Osteoblast (primary cell): ENCODE results near the gene PLA2G6. TPM values are rescaled to one million over a fixed set of nuclear protein-coding genes. Genes with fewer than 3 reads are reported as not detected.
A peak's percentile ranks its signal among the peaks of the same experiment; 100 is the strongest.

Experiments
- DNase-seq: peaks from one replicate; pipeline ENCODE4 v3.0.0; 2011; ENCODE audit warnings: low spot score, mixed read lengths; ENCODE audit not compliant: insufficient read length; ENCODE audit errors: missing footprints
- H2AFZ ChIP-seq: 2 replicates; pipeline ENCODE4 v1.6.0; 2011; ENCODE audit warnings: mild to moderate bottlenecking, low read length
- H3K27ac ChIP-seq: 2 replicates; pipeline ENCODE4 v1.5.1; 2011; ENCODE audit warnings: mild to moderate bottlenecking, low read depth, low read length, moderate library complexity
- H3K27me3 ChIP-seq: 2 replicates; pipeline ENCODE4 v1.6.0; 2012; ENCODE audit warnings: mild to moderate bottlenecking, control low read depth, inconsistent platforms, low read length, moderate library complexity; ENCODE audit not compliant: insufficient read depth
- H3K36me3 ChIP-seq: 2 replicates; pipeline ENCODE4 v1.5.1; 2011; ENCODE audit warnings: mild to moderate bottlenecking, low read length, control low read depth, moderate library complexity; ENCODE audit not compliant: insufficient read depth
- H3K4me1 ChIP-seq: 2 replicates; pipeline ENCODE4 v1.5.1; 2011; ENCODE audit warnings: mild to moderate bottlenecking, low read length, control low read depth, moderate library complexity; ENCODE audit not compliant: insufficient read depth
- H3K4me2 ChIP-seq: 2 replicates; pipeline ENCODE4 v1.6.0; 2011; ENCODE audit warnings: mild to moderate bottlenecking, low read length; ENCODE audit not compliant: insufficient read depth
- H3K4me3 ChIP-seq: fragments of 200-600 bp; sonication (generic); 3 replicates; pipeline ENCODE4 v1.5.1; 2012; ENCODE audit warnings: mild to moderate bottlenecking, low read length, inconsistent platforms; ENCODE audit not compliant: insufficient read depth
- H3K79me2 ChIP-seq: 2 replicates; pipeline ENCODE4 v1.6.0; 2012; ENCODE audit warnings: mild to moderate bottlenecking, low read length, control low read depth, inconsistent platforms; ENCODE audit not compliant: insufficient read depth
- H3K9me3 ChIP-seq: 2 replicates; pipeline ENCODE4 v1.5.1; 2011; ENCODE audit warnings: low read depth, low read length, control low read depth
- H4K20me1 ChIP-seq: 2 replicates; pipeline ENCODE4 v1.6.0; 2012; ENCODE audit warnings: mild to moderate bottlenecking, low read length, control low read depth; ENCODE audit not compliant: insufficient read depth
- total RNA-seq: library from RNA; depleted of rRNA; stranded (reverse); fragments of >200 nt; gene quantifications from 2 replicates; pipeline ENCODE4 v1.2.3, GENCODE V29; 2012
- TF ChIP-seq, protein P1 (sequence below): IDR thresholded peaks from 2 replicates; pipeline ENCODE4 v1.5.1; 2011; ENCODE audit warnings: mild to moderate bottlenecking, low read depth, low read length, moderate library complexity; ENCODE audit errors: extremely low read depth

PLA2G6 gene
- total RNA-seq, 1 donor = 12.3 TPM

DNA sequence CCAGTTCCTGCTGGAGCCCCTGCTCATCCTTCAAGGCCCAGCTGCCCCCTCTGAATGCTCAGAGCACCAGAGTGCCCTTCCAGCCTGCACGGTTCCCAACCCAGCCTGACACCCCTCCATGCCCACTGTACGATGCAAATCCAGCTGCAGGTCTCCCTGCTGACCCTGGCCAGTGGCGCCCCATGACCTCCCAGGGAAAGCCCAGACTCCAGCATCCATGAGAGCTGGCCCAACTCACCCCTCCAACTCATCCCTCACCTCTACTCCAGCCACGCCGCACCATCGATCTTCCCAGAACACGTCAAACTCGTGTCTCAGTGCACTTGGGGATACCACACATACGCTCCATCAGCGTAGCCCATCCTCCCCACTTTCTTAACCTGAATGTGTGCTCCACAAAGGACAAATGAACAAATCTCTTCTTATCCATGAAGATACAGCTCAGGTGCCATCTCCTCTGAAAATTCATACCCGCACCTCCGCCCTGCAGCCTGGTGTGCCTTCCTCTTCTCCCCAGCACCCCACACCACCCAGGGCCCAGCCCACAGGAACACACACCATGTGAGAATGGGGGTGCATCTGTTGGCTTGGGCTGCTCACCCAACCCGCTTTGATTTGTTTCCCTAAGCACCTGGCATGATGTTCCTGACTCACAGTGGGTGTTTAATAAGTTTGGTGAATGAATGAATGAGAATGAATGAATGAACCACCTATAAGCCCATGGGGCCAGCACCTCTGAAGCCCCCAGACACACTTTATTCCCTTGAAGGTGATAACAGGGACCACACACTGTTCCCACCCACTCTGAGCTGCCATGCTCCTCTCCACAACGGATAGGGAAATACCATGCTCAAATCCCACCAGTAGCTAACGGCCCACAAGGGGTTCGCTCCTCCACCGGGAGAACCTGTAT lies 6.2 kb downstream of the PLA2G6 start:
- H3K4me1 ChIP-seq = peaks cover 42% of the 10 kb centered on the region
- TF ChIP-seq, protein P1, sequence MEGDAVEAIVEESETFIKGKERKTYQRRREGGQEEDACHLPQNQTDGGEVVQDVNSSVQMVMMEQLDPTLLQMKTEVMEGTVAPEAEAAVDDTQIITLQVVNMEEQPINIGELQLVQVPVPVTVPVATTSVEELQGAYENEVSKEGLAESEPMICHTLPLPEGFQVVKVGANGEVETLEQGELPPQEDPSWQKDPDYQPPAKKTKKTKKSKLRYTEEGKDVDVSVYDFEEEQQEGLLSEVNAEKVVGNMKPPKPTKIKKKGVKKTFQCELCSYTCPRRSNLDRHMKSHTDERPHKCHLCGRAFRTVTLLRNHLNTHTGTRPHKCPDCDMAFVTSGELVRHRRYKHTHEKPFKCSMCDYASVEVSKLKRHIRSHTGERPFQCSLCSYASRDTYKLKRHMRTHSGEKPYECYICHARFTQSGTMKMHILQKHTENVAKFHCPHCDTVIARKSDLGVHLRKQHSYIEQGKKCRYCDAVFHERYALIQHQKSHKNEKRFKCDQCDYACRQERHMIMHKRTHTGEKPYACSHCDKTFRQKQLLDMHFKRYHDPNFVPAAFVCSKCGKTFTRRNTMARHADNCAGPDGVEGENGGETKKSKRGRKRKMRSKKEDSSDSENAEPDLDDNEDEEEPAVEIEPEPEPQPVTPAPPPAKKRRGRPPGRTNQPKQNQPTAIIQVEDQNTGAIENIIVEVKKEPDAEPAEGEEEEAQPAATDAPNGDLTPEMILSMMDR = no peak
- no peaks in the 10 kb centered on the region for H3K27me3 ChIP-seq
- no peaks in the 10 kb centered on the region for H3K79me2 ChIP-seq
- no peak overlapping the region for H3K4me2 ChIP-seq
- no peaks in the 10 kb centered on the region for H3K36me3 ChIP-seq
- no peak overlapping the region for H3K4me3 ChIP-seq
- peak; percentile 62 for DNase-seq
- no peak overlapping the region for H2AFZ ChIP-seq
- H3K27ac ChIP-seq = no peak overlapping the region
- H3K9me3 ChIP-seq = no peaks in the 10 kb centered on the region
- H4K20me1 ChIP-seq = no peaks in the 10 kb centered on the region

DNA sequence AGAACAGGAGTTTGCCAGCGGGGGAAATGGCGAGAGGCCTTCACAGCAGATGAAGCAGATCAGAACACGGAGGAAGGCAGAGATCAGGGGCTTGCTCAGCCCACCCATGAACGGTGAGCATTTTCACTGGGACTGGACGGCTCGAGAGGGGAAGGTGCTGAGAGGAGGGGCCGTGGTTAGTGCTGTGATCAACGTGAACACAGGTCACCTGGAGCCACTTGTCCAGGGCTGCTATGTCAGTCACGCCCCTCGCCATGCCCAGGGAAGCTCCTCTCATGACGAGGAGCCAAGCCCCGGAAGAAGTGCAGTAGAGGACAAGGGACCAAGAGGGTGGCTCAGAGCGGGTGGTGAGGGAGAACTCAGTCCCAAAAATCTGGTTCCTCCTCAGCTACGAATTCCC lies 7.0 kb downstream of the PLA2G6 start:
- Histone ChIP-seq H3K9me3 (no peaks in the 10 kb centered on the region), H3K27ac (no peak overlapping the region), H2AFZ (no peak overlapping the region), H3K4me2 (no peak overlapping the region), H3K27me3 (no peaks in the 10 kb centered on the region), H3K79me2 (no peaks in the 10 kb centered on the region), H4K20me1 (no peaks in the 10 kb centered on the region), H3K4me1 (peaks cover 33% of the 10 kb centered on the region), H3K4me3 (no peak overlapping the region), H3K36me3 (no peaks in the 10 kb centered on the region)
- no peak for DNase-seq
- TF ChIP-seq, protein P1 = no peak

DNA sequence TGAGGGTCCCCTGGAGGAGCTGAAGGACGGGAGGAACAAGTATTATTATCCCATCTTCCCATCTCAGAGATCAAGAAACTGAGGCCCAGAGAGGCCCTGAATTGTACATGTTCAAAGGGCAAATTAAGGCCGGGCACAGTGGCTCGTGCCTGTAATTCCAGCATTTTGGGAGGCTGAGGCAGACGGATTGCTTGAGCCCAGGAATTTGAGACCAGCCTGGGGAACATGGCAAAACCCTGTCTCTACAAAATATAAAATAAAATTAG lies 8.1 kb downstream of the PLA2G6 start:
- TF ChIP-seq, protein P1 = no peak
- H3K27ac ChIP-seq = no peak overlapping the region
- no peaks in the 10 kb centered on the region for H4K20me1 ChIP-seq
- H3K4me3 ChIP-seq = no peak overlapping the region
- no peak overlapping the region for H2AFZ ChIP-seq
- no peaks in the 10 kb centered on the region for H3K79me2 ChIP-seq
- no peak for DNase-seq
- H3K36me3 ChIP-seq = no peaks in the 10 kb centered on the region
- peaks cover 33% of the 10 kb centered on the region for H3K4me1 ChIP-seq
- H3K27me3 ChIP-seq = no peaks in the 10 kb centered on the region
- H3K9me3 ChIP-seq = no peaks in the 10 kb centered on the region
- no peak overlapping the region for H3K4me2 ChIP-seq

DNA sequence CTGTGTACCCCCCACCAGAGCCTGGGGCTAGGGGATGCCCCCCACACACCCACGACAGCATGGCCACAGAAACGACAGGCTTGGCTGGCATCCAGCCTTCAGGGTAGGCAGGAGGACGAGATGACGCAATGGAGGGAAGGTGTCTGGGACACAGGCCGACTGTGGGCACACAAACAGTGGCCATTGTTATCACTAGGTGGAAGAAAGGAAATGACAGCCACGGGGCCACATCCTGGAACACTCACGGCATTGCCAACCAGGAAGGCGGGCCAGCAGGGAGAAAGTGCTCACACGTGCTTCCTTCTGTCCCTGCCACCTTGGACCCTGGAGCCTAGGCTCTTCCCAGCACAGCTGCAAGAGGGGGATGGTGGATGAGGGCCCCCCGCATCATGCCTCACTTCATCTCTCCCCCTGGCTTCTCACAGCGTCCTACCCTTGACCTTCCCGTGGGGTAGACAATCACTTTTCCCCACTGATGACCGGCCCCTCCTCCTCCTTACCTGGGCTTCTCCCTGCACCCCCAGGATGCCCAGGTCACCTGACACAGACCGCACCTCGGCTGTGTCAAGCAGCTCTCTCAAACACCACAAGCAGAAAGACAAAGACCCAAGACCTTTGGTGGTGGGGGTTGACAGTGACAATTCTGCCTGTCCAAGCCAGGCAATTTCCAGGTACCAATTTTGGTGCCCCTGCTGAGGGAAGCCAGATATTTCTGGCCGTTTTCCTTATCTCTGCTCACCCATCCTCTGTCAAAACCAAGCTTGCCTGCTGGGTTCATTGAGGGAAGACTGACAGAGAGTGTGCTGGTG lies 8.6 kb downstream of the PLA2G6 start:
- TF ChIP-seq, protein P1 = no peak
- Histone ChIP-seq H3K79me2 (no peaks in the 10 kb centered on the region), H3K27ac (no peak overlapping the region), H4K20me1 (no peaks in the 10 kb centered on the region), H3K36me3 (no peaks in the 10 kb centered on the region), H3K4me2 (no peak overlapping the region), H3K4me3 (no peak overlapping the region), H2AFZ (peak overlapping the region; percentile 0), H3K9me3 (no peaks in the 10 kb centered on the region), H3K27me3 (no peaks in the 10 kb centered on the region), H3K4me1 (peaks cover 29% of the 10 kb centered on the region)
- no peak for DNase-seq
